HCT116 (cell line): ENCODE measurements around the gene GNG7. TPM values are rescaled to one million over a fixed set of nuclear protein-coding genes. Genes with fewer than 3 reads are reported as not detected.
"Not testable (repeated sequence)": the region's sequence is repeated elsewhere in the genome, so short reads cannot be mapped to it uniquely, and the experiment has no call there.

Experiments
- ATAC-seq: fragments of 200-7000 bp; cut with Tn5 transposase; 2 replicates; pipeline ENCODE4 v1.9.1; 2020; ENCODE audit warnings: mild to moderate bottlenecking, moderate library complexity
- BruUV-seq: library from RNA; stranded (reverse); fragments of 400-500 nt; replicated peaks from 2 replicates; lab custom pipeline; 2021; lab: Mats Ljungman, UMichigan
- CTCF ChIA-PET: fragments of 300-600 bp; sonication (Branson Sonifier 250); formaldehyde crosslinking; loops from one replicate; lab custom pipeline; 2021; ENCODE audit warnings: antibody characterized with exemption; lab: Charles Lee
- POLR2A ChIA-PET: fragments of 300-600, 350-600 bp; sonication (Branson Sonifier 250); formaldehyde crosslinking; loops from one replicate; lab custom pipeline; 2021; ENCODE audit warnings: antibody characterized with exemption; lab: Charles Lee
- RAD21 ChIA-PET, 2 experiments: fragments of 300-600 bp; sonication (Branson Sonifier 250); formaldehyde crosslinking; loops; one replicate each; lab custom pipeline; 2023; ENCODE audit warnings: low total read pairs in 2 of 2; ENCODE audit not compliant: uncharacterized antibody in 2 of 2, unreplicated experiment in 2 of 2, low non-redundant PET in 1 of 2; lab: Charles Lee
- DNase-seq: peaks from one replicate; pipeline ENCODE4 v3.0.0-alpha.2; 2010; ENCODE audit warnings: low read depth, low spot score
- H2AFZ ChIP-seq: fragments of 200-600 bp; shearing (Covaris generic), sonication (generic); 2 replicates; pipeline ENCODE4 v1.6.1; 2017; ENCODE audit warnings: low read depth, mixed run types, mixed read lengths, antibody characterized with exemption, low read length; ENCODE audit not compliant: poor library complexity, severe bottlenecking
- H3K27ac ChIP-seq: 2 replicates; pipeline ENCODE4 v1.5.1; 2012; ENCODE audit warnings: low read depth, low read length
- H3K27me3 ChIP-seq: fragments of 200-600 bp; sonication (generic); 2 replicates; pipeline ENCODE4 v1.6.1; 2016; ENCODE audit warnings: mixed run types, low read length, mixed read lengths; ENCODE audit not compliant: insufficient read depth
- H3K36me3 ChIP-seq, 2 experiments: fragments of 200-500 bp in 1 of 2; fragments of 200-600 bp in 1 of 2; sonication (Bioruptor generic) in 1 of 2; sonication (generic) in 1 of 2; 2 replicates each; pipeline versions ENCODE4 v1.5.1 to v1.6.1; 2014 to 2016; ENCODE audit warnings: low read length in 2 of 2, inconsistent platforms in 1 of 2, mixed read lengths in 1 of 2, mixed run types in 1 of 2; ENCODE audit not compliant: insufficient read depth in 2 of 2, control insufficient read depth in 1 of 2
- H3K4me1 ChIP-seq, 2 experiments: fragments of 200-600 bp in 1 of 2; sonication (generic) in 1 of 2; 2 replicates each; pipeline versions ENCODE4 v1.5.1 to v1.6.1; 2012 to 2017; ENCODE audit warnings: low read length in 2 of 2, inconsistent platforms in 1 of 2, mild to moderate bottlenecking in 1 of 2, mixed read lengths in 1 of 2, mixed run types in 1 of 2, moderate library complexity in 1 of 2; ENCODE audit not compliant: insufficient read depth in 2 of 2, control insufficient read depth in 1 of 2
- H3K4me2 ChIP-seq: fragments of 200-600 bp; sonication (generic); 2 replicates; pipeline ENCODE4 v1.6.1; 2017; ENCODE audit warnings: mixed run types, low read length, mixed read lengths
- H3K4me3 ChIP-seq, 2 experiments: fragments of 200-600 bp in 1 of 2; sonication (generic) in 1 of 2; replicated peaks in 1 of 2; 2 replicates each; pipeline ENCODE4 v1.5.1; 2011 to 2016; ENCODE audit warnings: low read length in 2 of 2, control low read depth in 1 of 2, low read depth in 1 of 2, mild to moderate bottlenecking in 1 of 2, mixed read lengths in 1 of 2, mixed run types in 1 of 2
- H3K79me2 ChIP-seq: fragments of 200-600 bp; sonication (generic); 2 replicates; pipeline ENCODE4 v1.6.1; 2017; ENCODE audit warnings: mild to moderate bottlenecking, mixed run types, low read length, moderate library complexity, mixed read lengths; ENCODE audit not compliant: insufficient read depth
- H3K9ac ChIP-seq: fragments of 200-600 bp; sonication (generic); 2 replicates; pipeline ENCODE4 v1.6.1; 2016; ENCODE audit warnings: low read length, mixed read lengths
- H3K9me2 ChIP-seq: fragments of 200-600 bp; sonication (generic), shearing (Covaris generic); 2 replicates; pipeline ENCODE4 v1.6.1; 2017; ENCODE audit warnings: mixed run types, mild to moderate bottlenecking, moderate library complexity; ENCODE audit not compliant: insufficient read depth
- H3K9me3 ChIP-seq, 2 experiments: fragments of 200-500 bp in 1 of 2; fragments of 200-600 bp in 1 of 2; sonication (Bioruptor generic) in 1 of 2; sonication (generic) in 1 of 2; 2 replicates each; pipeline ENCODE4 v1.6.1; 2014 to 2017; ENCODE audit warnings: low read length in 2 of 2, mixed read lengths in 2 of 2, inconsistent platforms in 1 of 2, low read depth in 1 of 2, mild to moderate bottlenecking in 1 of 2, mixed run types in 1 of 2, moderate library complexity in 1 of 2; ENCODE audit not compliant: control insufficient read depth in 1 of 2, insufficient read depth in 1 of 2
- H4K20me1 ChIP-seq: fragments of 200-600 bp; sonication (generic), shearing (Covaris generic); 2 replicates; pipeline ENCODE4 v1.6.1; 2017; ENCODE audit warnings: mixed run types, mild to moderate bottlenecking, moderate library complexity; ENCODE audit not compliant: insufficient read depth
- CEBPB ChIP-seq: IDR thresholded peaks from 2 replicates; pipeline ENCODE4 v1.6.1; 2012; ENCODE audit warnings: low read depth
- CTCF ChIP-seq, 3 experiments: fragments of 200-600 bp in 1 of 3; sonication (generic) in 1 of 3; IDR thresholded peaks in 2 of 3; conservative IDR thresholded peaks in 1 of 3; 2 replicates each; pipeline ENCODE4 v1.5.1; 2012 to 2017; ENCODE audit warnings: low read depth in 2 of 3, low read length in 2 of 3, antibody characterized with exemption in 1 of 3, borderline replicate concordance in 1 of 3, control low read depth in 1 of 3, mild to moderate bottlenecking in 1 of 3, mixed read lengths in 1 of 3, mixed run types in 1 of 3, moderate library complexity in 1 of 3; ENCODE audit not compliant: insufficient read depth in 1 of 3
- EGR1 ChIP-seq: IDR thresholded peaks from 2 replicates; pipeline ENCODE4 v1.6.1; 2012; ENCODE audit warnings: low read depth
- ELF1 ChIP-seq: IDR thresholded peaks from 2 replicates; pipeline ENCODE4 v1.6.1; 2012; ENCODE audit warnings: low read depth, borderline replicate concordance
- EZH2 ChIP-seq: fragments of 200-600 bp; sonication (generic); IDR thresholded peaks from 2 replicates; pipeline ENCODE4 v1.6.1; 2017; ENCODE audit warnings: antibody characterized with exemption, mixed run types
- EZH2phosphoT487 ChIP-seq: fragments of 200-600 bp; IDR thresholded peaks from 2 replicates; pipeline ENCODE4 v1.6.1; 2018; ENCODE audit warnings: antibody characterized with exemption, borderline replicate concordance
- FOSL1 ChIP-seq: IDR thresholded peaks from 2 replicates; pipeline ENCODE4 v1.6.1; 2012; ENCODE audit warnings: low read depth
- POLR2A ChIP-seq: IDR thresholded peaks from 2 replicates; pipeline ENCODE4 v1.7.0; 2011; ENCODE audit warnings: borderline replicate concordance; ENCODE audit not compliant: insufficient read depth, insufficient read length; ENCODE audit errors: extremely low read depth
- POLR2AphosphoS5 ChIP-seq: IDR thresholded peaks from 2 replicates; pipeline ENCODE4 v1.6.1; 2011; ENCODE audit warnings: mild to moderate bottlenecking, low read depth, low read length, moderate library complexity
- RAD21 ChIP-seq: IDR thresholded peaks from 2 replicates; pipeline ENCODE4 v1.6.1; 2012; ENCODE audit warnings: low read depth, mild to moderate bottlenecking
- REST ChIP-seq: IDR thresholded peaks from 2 replicates; pipeline ENCODE4 v1.6.1; 2012; ENCODE audit warnings: low read depth
- SIN3A ChIP-seq: IDR thresholded peaks from 2 replicates; pipeline ENCODE4 v1.6.1; 2012; ENCODE audit warnings: low read depth
- SRF ChIP-seq: IDR thresholded peaks from 2 replicates; pipeline ENCODE4 v1.6.1; 2012; ENCODE audit warnings: low read depth
- YY1 ChIP-seq: IDR thresholded peaks from 2 replicates; pipeline ENCODE4 v1.6.1; 2011; ENCODE audit warnings: low read length, low read depth, moderate library complexity, mild to moderate bottlenecking; ENCODE audit not compliant: insufficient replicate concordance; ENCODE audit errors: extremely low read depth
- ZFX ChIP-seq: fragments of 450-650 bp; IDR thresholded peaks from 2 replicates; pipeline ENCODE4 v1.6.1; 2017
- intact Hi-C: fragments of 100-400 bp; cut with micrococcal nuclease; formaldehyde crosslinking; loops from 2 replicates; pipeline ENCODE4 v1.10.0; 2022
- total RNA-seq: library from RNA; stranded (reverse); gene quantifications from one replicate; pipeline ENCODE4 v1.2.1, GENCODE V29; 2021; ENCODE audit not compliant: unreplicated experiment

GNG7 gene
- total RNA-seq, 1 experiment from 2014 or later = 11.3 TPM

- TF ChIP-seq POLR2AphosphoS5 = no peak
- TF ChIP-seq EZH2phosphoT487 = no peak
- TF ChIP-seq, all 23 proteins: peak for 0
These were observed 23.1 kb downstream of the GNG7 start (continued) for GRCh38 chr19:2679439-2679838.

- BruUV-seq = not testable (repeated sequence)
These were observed 23.5 kb downstream of the GNG7 start for GRCh38 chr19:2678948-2679347.

GRCh38 chr19:2678044-2678671, 24.3 kb downstream of the GNG7 start:
- Histone ChIP-seq H2AFZ (no peak overlapping the region), H3K79me2 (no peaks in the 10 kb centered on the region), H3K4me3 (no peak overlapping the region), H3K27ac (no peak overlapping the region), H3K9ac (no peak overlapping the region), H4K20me1 (no peaks in the 10 kb centered on the region), H3K4me1 (no peaks in the 10 kb centered on the region), H3K27me3 (no peaks in the 10 kb centered on the region), H3K9me3 (no peaks in the 10 kb centered on the region), H3K4me2 (no peak overlapping the region), H3K36me3 (no peaks in the 10 kb centered on the region), H3K9me2 (no peaks in the 10 kb centered on the region)
- RAD21 ChIA-PET = no interaction called here
- no peak for ATAC-seq
- CTCF ChIA-PET = no interaction called here
- intact Hi-C loops = no loop called here
- no TSS peak for BruUV-seq
- DNase-seq = no peak
- POLR2A ChIA-PET = no interaction called here
- TF ChIP-seq CEBPB (no peak), ZFX (no peak), POLR2A (no peak), ELF1 (no peak), SRF (no peak), REST (no peak), SIN3A (no peak), CTCF (IDR thresholded peaks at IDR 0.05 in 2 of 3, conservative IDR thresholded peaks at IDR 0.05 in 1 of 3; ENCODE audit: borderline replicate concordance in 1 of 3, insufficient read depth in 1 of 3, low read depth in 2 of 3, low read length in 2 of 3) (no peak), EZH2 (no peak), YY1 (no peak), RAD21 (no peak), EZH2phosphoT487 (no peak), EGR1 (no peak), FOSL1 (no peak)

More at GRCh38 chr19:2678948-2679347, 23.5 kb downstream of the GNG7 start:
- H3K4me2 ChIP-seq, DNase-seq, intact Hi-C loops, H3K9me2 ChIP-seq, H3K4me3 ChIP-seq, ATAC-seq, H3K79me2 ChIP-seq, H3K9ac ChIP-seq, H3K27me3 ChIP-seq, H3K36me3 ChIP-seq, H2AFZ ChIP-seq, H3K4me1 ChIP-seq, RAD21 ChIA-PET, H3K27ac ChIP-seq, H3K9me3 ChIP-seq, H4K20me1 ChIP-seq, POLR2A ChIA-PET, CTCF ChIA-PET: not testable (repeated sequence)
